GM12865 (cell line): ENCODE data around the gene FAAP100.

ENCODE experiments used
- DNase-seq: peaks from one replicate; pipeline ENCODE4 v3.0.0; 2010; ENCODE audit warnings: low read depth
- H3K4me3 ChIP-seq: 2 replicates; pipeline ENCODE4 v1.5.1; 2011; ENCODE audit warnings: mild to moderate bottlenecking, low read depth, low read length, control low read depth
- TF ChIP-seq, protein P1 (sequence below): IDR thresholded peaks from 2 replicates; pipeline ENCODE4 v1.5.1; 2011; ENCODE audit warnings: low read length, control low read depth, low read depth, inconsistent platforms; ENCODE audit not compliant: insufficient read depth; ENCODE audit errors: missing control alignments

FAAP100 gene

DNA sequence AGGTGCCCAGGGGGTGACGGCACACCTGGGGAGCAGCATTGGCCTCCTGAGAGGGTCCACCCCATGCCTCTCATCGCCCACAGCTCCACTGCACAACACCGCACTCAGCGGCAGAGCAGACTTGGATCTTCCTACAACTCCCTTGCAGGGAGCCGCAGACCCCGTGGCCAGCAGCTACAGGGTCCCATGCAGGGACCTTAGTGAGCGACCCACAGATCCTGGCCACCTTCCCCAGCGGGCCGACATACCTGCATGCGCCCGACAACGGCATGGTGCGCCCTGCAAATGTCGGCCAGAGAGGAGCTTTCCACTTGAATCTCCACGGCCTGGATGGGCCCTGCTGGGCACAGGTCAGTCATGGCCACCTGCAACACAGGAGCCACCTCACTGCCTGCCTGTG is 8.4 kb downstream of the FAAP100 start:
- DNase-seq, result no peak
- H3K4me3 ChIP-seq, result no peak overlapping the region
- TF ChIP-seq, protein P1, sequence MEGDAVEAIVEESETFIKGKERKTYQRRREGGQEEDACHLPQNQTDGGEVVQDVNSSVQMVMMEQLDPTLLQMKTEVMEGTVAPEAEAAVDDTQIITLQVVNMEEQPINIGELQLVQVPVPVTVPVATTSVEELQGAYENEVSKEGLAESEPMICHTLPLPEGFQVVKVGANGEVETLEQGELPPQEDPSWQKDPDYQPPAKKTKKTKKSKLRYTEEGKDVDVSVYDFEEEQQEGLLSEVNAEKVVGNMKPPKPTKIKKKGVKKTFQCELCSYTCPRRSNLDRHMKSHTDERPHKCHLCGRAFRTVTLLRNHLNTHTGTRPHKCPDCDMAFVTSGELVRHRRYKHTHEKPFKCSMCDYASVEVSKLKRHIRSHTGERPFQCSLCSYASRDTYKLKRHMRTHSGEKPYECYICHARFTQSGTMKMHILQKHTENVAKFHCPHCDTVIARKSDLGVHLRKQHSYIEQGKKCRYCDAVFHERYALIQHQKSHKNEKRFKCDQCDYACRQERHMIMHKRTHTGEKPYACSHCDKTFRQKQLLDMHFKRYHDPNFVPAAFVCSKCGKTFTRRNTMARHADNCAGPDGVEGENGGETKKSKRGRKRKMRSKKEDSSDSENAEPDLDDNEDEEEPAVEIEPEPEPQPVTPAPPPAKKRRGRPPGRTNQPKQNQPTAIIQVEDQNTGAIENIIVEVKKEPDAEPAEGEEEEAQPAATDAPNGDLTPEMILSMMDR, result no peak

DNA sequence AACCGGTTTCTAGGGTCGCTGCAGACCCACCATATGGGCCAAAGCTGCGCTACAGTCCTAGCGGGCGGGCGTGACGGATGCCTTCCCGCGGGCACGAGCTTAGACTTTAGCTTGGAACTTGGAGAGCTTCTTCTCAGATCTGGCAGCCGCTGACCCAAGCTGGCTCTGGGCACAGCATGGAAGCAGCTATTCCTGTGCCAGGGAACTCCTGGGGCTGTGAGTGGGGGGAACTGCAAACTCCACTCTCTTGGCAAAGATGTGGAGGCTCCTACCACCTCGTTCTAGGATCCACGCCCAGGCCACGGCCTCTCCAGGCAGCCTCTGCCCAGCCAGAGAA is 8.8 kb downstream of the FAAP100 start:
- TF ChIP-seq, protein P1, result no peak
- H3K4me3 ChIP-seq, result no peak overlapping the region
- DNase-seq, result no peak

DNA sequence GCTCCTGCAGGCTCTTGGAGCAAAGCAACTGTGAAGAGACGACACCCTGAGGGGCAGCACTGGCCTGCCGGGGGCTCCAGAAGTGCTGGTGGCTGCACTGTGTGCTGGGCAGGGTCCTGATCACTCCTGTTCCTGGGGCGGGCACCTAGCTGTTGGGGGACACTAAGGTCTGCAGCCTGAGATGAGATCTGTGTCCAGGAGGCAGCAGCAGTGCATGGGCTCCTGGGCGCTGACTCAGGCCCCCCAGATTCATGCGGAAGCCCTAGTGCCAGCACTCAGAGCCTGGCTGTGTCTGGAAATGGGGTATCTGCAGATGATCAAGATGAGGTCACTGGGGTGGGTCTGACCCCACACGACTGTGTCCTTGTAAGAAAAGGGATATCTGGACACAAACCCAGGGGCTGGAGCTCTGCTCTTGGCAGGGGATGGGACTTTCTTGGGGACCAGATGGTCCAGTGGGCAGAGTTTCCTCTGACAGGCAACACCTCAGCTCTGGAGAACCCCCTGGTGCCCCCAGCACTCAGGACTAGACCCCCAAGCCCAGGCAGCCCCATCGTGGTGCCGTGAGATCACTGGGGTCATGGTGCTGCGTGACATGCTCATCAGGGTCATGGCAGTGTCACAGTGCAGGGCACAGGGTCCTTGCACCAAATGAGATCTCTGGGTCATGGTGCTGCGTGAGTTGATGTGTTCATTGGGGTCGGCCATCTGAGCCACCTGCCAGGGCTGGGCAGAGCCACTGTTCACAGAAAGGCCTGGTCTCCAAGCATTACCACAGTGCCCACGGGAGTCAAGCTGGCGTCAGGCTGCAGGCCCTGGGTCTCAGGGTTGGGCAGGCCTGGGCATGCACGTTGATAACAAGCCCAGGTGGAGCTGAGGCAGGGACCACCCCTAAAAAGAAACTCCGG is 9.5 kb downstream of the FAAP100 start:
- TF ChIP-seq, protein P1, result no peak

DNA sequence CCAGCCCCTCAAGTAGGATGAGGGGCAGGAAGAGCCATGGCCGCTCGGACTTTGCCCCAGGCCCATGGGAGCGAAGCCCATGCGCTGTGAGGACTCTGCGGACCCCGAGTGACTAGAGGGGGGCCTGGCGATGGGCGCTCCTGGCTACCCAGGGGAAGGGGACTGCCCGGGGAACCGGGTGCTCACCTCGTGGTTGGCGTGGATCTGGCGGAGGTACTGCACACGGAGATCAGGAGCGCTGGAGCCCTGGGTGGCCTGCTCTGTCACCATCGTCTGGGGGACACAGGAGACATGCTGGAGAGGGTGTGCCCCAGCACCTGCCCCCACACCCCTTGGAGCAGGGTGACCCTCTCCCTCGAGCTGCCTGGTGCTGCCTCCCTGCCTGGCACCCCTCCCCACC is 11.0 kb downstream of the FAAP100 start:
- DNase-seq, result no peak
- no peak overlapping the region for H3K4me3 ChIP-seq
- TF ChIP-seq, protein P1, result no peak

More for the DNA sequence above, 9.5 kb downstream of the FAAP100 start:
- H3K4me3 ChIP-seq, result no peak overlapping the region
- no peak for DNase-seq

DNA sequence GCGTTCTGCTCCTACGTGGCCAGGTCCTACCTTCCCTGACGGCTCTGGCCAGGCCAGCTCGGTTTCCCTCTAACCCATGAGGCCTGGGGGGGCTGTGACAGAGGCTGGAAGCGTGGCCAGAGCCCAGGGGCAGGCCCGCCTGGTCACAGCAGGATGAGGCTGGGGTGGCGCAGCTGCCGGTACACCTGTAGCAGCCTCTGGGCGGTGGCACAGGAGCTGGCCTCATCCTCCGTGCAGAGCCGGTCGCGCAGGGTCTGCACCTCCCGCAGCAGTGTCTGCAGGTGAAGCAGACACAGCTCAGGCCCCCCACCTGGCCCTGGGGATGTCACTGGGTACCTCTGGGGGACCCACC is 11.5 kb downstream of the FAAP100 start:
- H3K4me3 ChIP-seq, result no peak overlapping the region
- TF ChIP-seq, protein P1, result no peak
- no peak for DNase-seq

DNA sequence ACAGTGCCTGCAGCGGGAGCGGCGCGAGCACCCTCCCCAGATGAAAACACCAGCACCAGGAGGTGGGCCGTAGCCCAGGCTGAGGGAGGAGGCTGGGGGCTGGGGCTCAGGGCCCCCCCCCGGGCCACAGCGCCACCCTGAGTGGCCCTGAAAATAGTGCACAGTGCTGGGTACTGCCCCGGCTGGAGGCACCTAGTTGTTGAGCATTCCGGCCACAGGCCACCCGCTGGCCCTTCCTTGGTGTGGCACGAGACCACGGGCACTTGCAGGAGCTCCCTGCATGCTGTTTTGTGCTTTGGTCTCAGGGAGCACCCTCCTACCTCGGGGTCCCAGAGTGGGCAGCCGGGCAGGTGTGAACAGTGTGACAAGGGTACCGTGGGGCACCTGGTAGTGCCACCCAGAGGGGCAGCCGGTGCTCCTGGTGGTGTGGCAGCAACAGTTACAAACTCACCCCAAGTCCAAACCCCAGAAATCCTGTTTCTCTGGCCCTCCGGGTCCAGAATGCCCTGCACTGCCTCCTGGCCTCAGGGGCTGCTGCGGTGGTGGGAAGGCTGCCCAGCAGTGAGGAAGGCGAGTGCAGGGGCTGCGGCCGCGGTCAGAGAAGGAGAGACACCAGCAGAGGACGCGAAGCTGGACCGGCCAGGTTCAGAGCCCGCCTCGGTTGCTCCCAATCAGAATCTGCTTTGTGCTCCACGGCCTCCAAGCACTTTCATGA is 12.0 kb downstream of the FAAP100 start:
- H3K4me3 ChIP-seq, result no peak overlapping the region
- TF ChIP-seq, protein P1, result no peak
- no peak for DNase-seq
